Upper lobe of left lung (tissue), 6 donors: ENCODE data around the gene PARVA. TPM values are rescaled to one million over a fixed set of nuclear protein-coding genes. Genes with fewer than 3 reads are reported as not detected.
A peak's percentile ranks its signal among the peaks of the same experiment; 100 is the strongest.
"Not testable (repeated sequence)": the region's sequence is repeated elsewhere in the genome, so short reads cannot be mapped to it uniquely, and the experiment has no call there.

Experiments
- ATAC-seq, 2 donors: fragments of 200-7000 bp; cut with Tn5 transposase; one replicate each; pipeline ENCODE4 v1.9.1; 2022; ENCODE audit warnings: mild to moderate bottlenecking in 2 of 2, moderate library complexity in 2 of 2; ENCODE audit not compliant: low FRiP score in 2 of 2
- DNase-seq, 2 donors: peaks; one replicate each; pipeline ENCODE4 v3.0.0-alpha.2; 2019 to 2020
- H3K27ac ChIP-seq, 4 donors: fragments of 200-600 bp; sonication (generic); one replicate each; pipeline ENCODE4 v1.5.1; 2016 to 2019
- H3K27me3 ChIP-seq, 4 donors: fragments of 200-600 bp; sonication (generic); one replicate each; pipeline ENCODE4 v1.5.1; 2017 to 2019
- H3K36me3 ChIP-seq, 4 donors: fragments of 200-600 bp; sonication (generic); one replicate each; pipeline ENCODE4 v1.5.1; 2016 to 2019
- H3K4me1 ChIP-seq, 4 donors: fragments of 200-600 bp; sonication (generic); one replicate each; pipeline ENCODE4 v1.5.1; 2018 to 2019
- H3K4me3 ChIP-seq, 4 donors: fragments of 200-600 bp; sonication (generic); one replicate each; pipeline ENCODE4 v1.5.1; 2017 to 2019; ENCODE audit warnings: mild to moderate bottlenecking in 2 of 4, moderate library complexity in 1 of 4
- H3K9me3 ChIP-seq, 4 donors: fragments of 200-600 bp; sonication (generic); one replicate each; pipeline ENCODE4 v1.5.1; 2018 to 2019
- CTCF ChIP-seq, 6 experiments: fragments of 450-650 bp in 4 of 6; fragments of 200-600 bp in 2 of 6; sonication (generic) in 2 of 6; IDR thresholded peaks; one replicate each; pipeline ENCODE4 v1.5.1; 2016 to 2019; ENCODE audit warnings: antibody characterized with exemption in 6 of 6
- EP300 ChIP-seq, 4 donors: sonication (generic); formaldehyde crosslinking; IDR thresholded peaks; one replicate each; pipeline ENCODE4 v1.5.1; 2017; ENCODE audit warnings: antibody characterized with exemption in 4 of 4, control low read depth in 2 of 4
- POLR2A ChIP-seq, 4 donors: fragments of 450-650 bp; IDR thresholded peaks; one replicate each; pipeline ENCODE4 v1.5.1; 2016 to 2017; ENCODE audit warnings: antibody characterized with exemption in 4 of 4, mild to moderate bottlenecking in 2 of 4
- POLR2AphosphoS5 ChIP-seq, 2 donors: sonication (generic); formaldehyde crosslinking; IDR thresholded peaks; one replicate each; pipeline ENCODE4 v1.5.1; 2017; ENCODE audit warnings: antibody characterized with exemption in 2 of 2
- WGBS, 2 donors: methylation state at CpG; one replicate each; pipeline ENCODE4 v1.1.5; 2017 to 2018; 5-methylcytosine and 5-hydroxymethylcytosine counted together
- total RNA-seq, 6 donors: library from RNA; depleted of rRNA in 4 of 6; stranded (reverse); fragments of >200 nt in 4 of 6; gene quantifications; one replicate each; pipeline versions ENCODE4 v1.1.0 to v1.2.1, GENCODE V29; 2016 to 2021
- donor health status: DM: no; HTN: no; CAD: no; lungs with moderate emphysema.
- donor health status: DM: no; HTN: yes; CAD: no; lungs with severe emphysema.

The PARVA gene
- total RNA-seq, 6 donors from 2014 or later, result 36.7 to 73.5 (median 58.0) TPM

GRCh38 chr11:12363373-12363772 is 14.0 kb upstream of the PARVA start:
- 87 to 93% methylated on average over 1 of the region's 1 CpG for WGBS, 2 donors
- no peak for ATAC-seq
- Histone ChIP-seq H3K9me3 (no peaks in the 10 kb centered on the region), H3K27ac (no peak overlapping the region), H3K4me3 (no peak overlapping the region), H3K27me3 (no peaks in the 10 kb centered on the region), H3K36me3 (no peaks in the 10 kb centered on the region), H3K4me1 (peaks cover 3 to 11% (median 6%) of the 10 kb centered on the region in 4 donors)
- no peak for DNase-seq
- no peak for TF ChIP-seq EP300 (IDR thresholded peaks at IDR 0.05)
- no peak for TF ChIP-seq POLR2AphosphoS5 (IDR thresholded peaks at IDR 0.05)
- no peak for TF ChIP-seq POLR2A (IDR thresholded peaks at IDR 0.05)
- TF ChIP-seq CTCF (IDR thresholded peaks at IDR 0.05), result no peak

- ATAC-seq, result not testable (repeated sequence)
- WGBS, 2 donors, result 48 to 77% methylated on average over 5 to 14 of the region's 14 CpGs
Observed at GRCh38 chr11:12365965-12366575, 11.3 kb upstream of the PARVA start.

GRCh38 chr11:12367057-12367456 is 10.3 kb upstream of the PARVA start:
- 95 to 97% methylated on average over 6 of the region's 6 CpGs for WGBS, 2 donors
- not testable (repeated sequence) for ATAC-seq, DNase-seq, H3K27ac ChIP-seq, H3K36me3 ChIP-seq, H3K9me3 ChIP-seq, H3K27me3 ChIP-seq, H3K4me3 ChIP-seq
- H3K4me1 ChIP-seq, result peaks cover 3 to 11% (median 6%) of the 10 kb centered on the region in 4 donors

More at GRCh38 chr11:12365965-12366575, 11.3 kb upstream of the PARVA start:
- peaks cover 3 to 11% (median 6%) of the 10 kb centered on the region in 4 donors for H3K4me1 ChIP-seq
- H3K4me3 ChIP-seq, H3K36me3 ChIP-seq, H3K27me3 ChIP-seq, H3K27ac ChIP-seq, H3K9me3 ChIP-seq: not testable (repeated sequence)
- DNase-seq, result peak; percentile 15 to 77

- WGBS, 2 donors, result 67 to 92% methylated on average over 1 of the region's 1 CpG
- no peak overlapping the region for H3K27ac ChIP-seq
Observed at GRCh38 chr11:12372111-12372510, 5.3 kb upstream of the PARVA start.

GRCh38 chr11:12375720-12376119 is 1.7 kb upstream of the PARVA start:
- DNase-seq, result no peak
- 81 to 83% methylated on average over 6 to 7 of the region's 7 CpGs for WGBS, 2 donors
- no peak for ATAC-seq
- Histone ChIP-seq H3K4me1 (peaks cover 11 to 26% (median 13%) of the 10 kb centered on the region in 4 donors), H3K9me3 (no peaks in the 10 kb centered on the region), H3K27me3 (no peaks in the 10 kb centered on the region), H3K27ac (peak overlapping the region in 1 of 4 donors; percentile 94), H3K4me3 (no peak overlapping the region), H3K36me3 (no peaks in the 10 kb centered on the region)
- TF ChIP-seq EP300 (IDR thresholded peaks at IDR 0.05) (no peak), POLR2A (IDR thresholded peaks at IDR 0.05) (no peak), POLR2AphosphoS5 (IDR thresholded peaks at IDR 0.05) (no peak)

More at GRCh38 chr11:12372111-12372510, 5.3 kb upstream of the PARVA start:
- H3K36me3 ChIP-seq, result no peaks in the 10 kb centered on the region
- ATAC-seq (no peak), DNase-seq (no peak)
- H3K4me1 ChIP-seq, result peaks cover 3 to 8% (median 4%) of the 10 kb centered on the region in 4 donors
- no peak overlapping the region for H3K4me3 ChIP-seq
- no peaks in the 10 kb centered on the region for H3K9me3 ChIP-seq
- TF ChIP-seq POLR2A (IDR thresholded peaks at IDR 0.05) (no peak), POLR2AphosphoS5 (IDR thresholded peaks at IDR 0.05) (no peak), EP300 (IDR thresholded peaks at IDR 0.05) (no peak), CTCF (IDR thresholded peaks at IDR 0.05) (no peak)
- H3K27me3 ChIP-seq, result no peaks in the 10 kb centered on the region

- Histone ChIP-seq H3K9me3 (no peaks in the 10 kb centered on the region), H3K4me3 (peak overlapping the region in 3 of 4 donors; percentile 60 to 66 (median 66)), H3K36me3 (peaks cover 0 to 2% (median 0%) of the 10 kb centered on the region in 4 donors), H3K27ac (peak overlapping the region; percentile 93 to 95 (median 94)), H3K27me3 (no peaks in the 10 kb centered on the region), H3K4me1 (peaks cover 11 to 26% (median 13%) of the 10 kb centered on the region in 4 donors)
- WGBS, 2 donors, result 63 to 64% methylated on average over 13 to 14 of the region's 14 CpGs
- DNase-seq (no peak), ATAC-seq (peak; percentile 6 to 73)
- no peak for TF ChIP-seq EP300 (IDR thresholded peaks at IDR 0.05)
- TF ChIP-seq CTCF (IDR thresholded peaks at IDR 0.05), result no peak
- no peak for TF ChIP-seq POLR2AphosphoS5 (IDR thresholded peaks at IDR 0.05)
- no peak for TF ChIP-seq POLR2A (IDR thresholded peaks at IDR 0.05)
Observed at GRCh38 chr11:12376259-12377081, 901 bp upstream of the PARVA start.
